ENCODE measurements around the gene LZTR1. TPM values are rescaled to one million over a fixed set of nuclear protein-coding genes. Genes with fewer than 3 reads are reported as not detected.

Gene LZTR1
- total and polyA plus RNA-seq, 2 experiments from 2014 or later = 9.2 to 39.9 TPM

DNA sequence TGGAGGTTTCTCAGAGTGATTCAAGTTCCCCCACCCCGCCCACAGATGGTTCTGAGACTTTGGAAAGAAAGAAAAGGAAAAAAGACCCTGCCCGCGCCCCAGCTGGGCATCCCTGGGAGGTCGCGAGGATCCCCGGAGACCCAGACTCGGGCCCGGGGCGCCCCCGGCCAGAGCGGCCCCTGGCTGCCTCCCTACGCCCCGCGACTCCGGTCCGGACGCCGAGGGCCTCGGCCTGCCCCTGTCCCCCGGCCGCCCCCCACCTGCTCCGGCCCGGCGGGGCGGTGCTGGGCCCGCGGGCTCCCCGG lies 17.3 kb upstream of the LZTR1 start:
- Histone ChIP-seq H3K4me3 (peak overlapping the region; percentile 55), H3K36me3 (ENCODE audit: insufficient read depth) (no peaks in the 10 kb centered on the region), H3K27ac (ENCODE audit: low read depth) (no peak overlapping the region), H3F3A (replicated peaks; ENCODE audit: low read depth) (no peaks in the 10 kb centered on the region), H3K9me2 (ENCODE audit: insufficient read depth) (no peaks in the 10 kb centered on the region), H2AFZ (0 out of 2 replicates have a peak overlapping the region, but pooled peaks have one; percentile 18), H4K20me1 (replicated peaks; ENCODE audit: insufficient read depth) (0 out of 2 replicates have a peak, but pooled peaks cover 3% of the 10 kb centered on the region), H3K79me2 (replicated peaks; ENCODE audit: insufficient read depth) (no peaks in the 10 kb centered on the region), H3K4me2 (peak overlapping the region; percentile 82), H3K4me1 (ENCODE audit: insufficient read depth) (peaks cover 3% of the 10 kb centered on the region; the same call in 1 of the 2 replicates), H3K27me3 (ENCODE audit: insufficient read depth) (peaks cover 76% of the 10 kb centered on the region)
- H3K4me3 Mint-ChIP-seq = peak overlapping the region; percentile 78
- H3K36me3 Mint-ChIP-seq (ENCODE audit: low read depth) = no peaks in the 10 kb centered on the region; the same call in 2 of the 3 replicates
- DNase-seq (ENCODE audit: low spot score) = no peak
- 0 out of 3 replicates have a peak, but pooled peaks cover 2% of the 10 kb centered on the region for H3K9me3 Mint-ChIP-seq
- TF ChIP-seq, protein P1, sequence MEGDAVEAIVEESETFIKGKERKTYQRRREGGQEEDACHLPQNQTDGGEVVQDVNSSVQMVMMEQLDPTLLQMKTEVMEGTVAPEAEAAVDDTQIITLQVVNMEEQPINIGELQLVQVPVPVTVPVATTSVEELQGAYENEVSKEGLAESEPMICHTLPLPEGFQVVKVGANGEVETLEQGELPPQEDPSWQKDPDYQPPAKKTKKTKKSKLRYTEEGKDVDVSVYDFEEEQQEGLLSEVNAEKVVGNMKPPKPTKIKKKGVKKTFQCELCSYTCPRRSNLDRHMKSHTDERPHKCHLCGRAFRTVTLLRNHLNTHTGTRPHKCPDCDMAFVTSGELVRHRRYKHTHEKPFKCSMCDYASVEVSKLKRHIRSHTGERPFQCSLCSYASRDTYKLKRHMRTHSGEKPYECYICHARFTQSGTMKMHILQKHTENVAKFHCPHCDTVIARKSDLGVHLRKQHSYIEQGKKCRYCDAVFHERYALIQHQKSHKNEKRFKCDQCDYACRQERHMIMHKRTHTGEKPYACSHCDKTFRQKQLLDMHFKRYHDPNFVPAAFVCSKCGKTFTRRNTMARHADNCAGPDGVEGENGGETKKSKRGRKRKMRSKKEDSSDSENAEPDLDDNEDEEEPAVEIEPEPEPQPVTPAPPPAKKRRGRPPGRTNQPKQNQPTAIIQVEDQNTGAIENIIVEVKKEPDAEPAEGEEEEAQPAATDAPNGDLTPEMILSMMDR (conservative IDR thresholded peaks at IDR 0.05; ENCODE audit: low read depth in 2 of 2) = no peak
- no peak for TF ChIP-seq CREB1 (CRISPR knock-in tag; IDR thresholded peaks at IDR 0.05; ENCODE audit: low read depth)
- TF ChIP-seq STAT1 (IDR thresholded peaks at IDR 0.05; ENCODE audit: unreplicated experiment) = no peak
- no peak for TF ChIP-seq ZNF331 (CRISPR knock-in tag; IDR thresholded peaks at IDR 0.05; ENCODE audit: low read depth)
- no peak for TF ChIP-seq EZH2 (IDR thresholded peaks at IDR 0.05; ENCODE audit: low read depth, unreplicated experiment)
- TF ChIP-seq, protein P2, sequence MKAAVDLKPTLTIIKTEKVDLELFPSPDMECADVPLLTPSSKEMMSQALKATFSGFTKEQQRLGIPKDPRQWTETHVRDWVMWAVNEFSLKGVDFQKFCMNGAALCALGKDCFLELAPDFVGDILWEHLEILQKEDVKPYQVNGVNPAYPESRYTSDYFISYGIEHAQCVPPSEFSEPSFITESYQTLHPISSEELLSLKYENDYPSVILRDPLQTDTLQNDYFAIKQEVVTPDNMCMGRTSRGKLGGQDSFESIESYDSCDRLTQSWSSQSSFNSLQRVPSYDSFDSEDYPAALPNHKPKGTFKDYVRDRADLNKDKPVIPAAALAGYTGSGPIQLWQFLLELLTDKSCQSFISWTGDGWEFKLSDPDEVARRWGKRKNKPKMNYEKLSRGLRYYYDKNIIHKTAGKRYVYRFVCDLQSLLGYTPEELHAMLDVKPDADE (IDR thresholded peaks at IDR 0.05) = no peak
- TF ChIP-seq POLR2AphosphoS5 (IDR thresholded peaks at IDR 0.05; ENCODE audit: low read depth) = no peak
- H3K27me3 Mint-ChIP-seq (ENCODE audit: insufficient read depth, low read depth, poor library complexity) = peaks cover 72% of the 10 kb centered on the region
- H3K27ac Mint-ChIP-seq = no peak overlapping the region
- peaks cover 22% of the 10 kb centered on the region for H3K4me1 Mint-ChIP-seq
- ATAC-seq = no peak

DNA sequence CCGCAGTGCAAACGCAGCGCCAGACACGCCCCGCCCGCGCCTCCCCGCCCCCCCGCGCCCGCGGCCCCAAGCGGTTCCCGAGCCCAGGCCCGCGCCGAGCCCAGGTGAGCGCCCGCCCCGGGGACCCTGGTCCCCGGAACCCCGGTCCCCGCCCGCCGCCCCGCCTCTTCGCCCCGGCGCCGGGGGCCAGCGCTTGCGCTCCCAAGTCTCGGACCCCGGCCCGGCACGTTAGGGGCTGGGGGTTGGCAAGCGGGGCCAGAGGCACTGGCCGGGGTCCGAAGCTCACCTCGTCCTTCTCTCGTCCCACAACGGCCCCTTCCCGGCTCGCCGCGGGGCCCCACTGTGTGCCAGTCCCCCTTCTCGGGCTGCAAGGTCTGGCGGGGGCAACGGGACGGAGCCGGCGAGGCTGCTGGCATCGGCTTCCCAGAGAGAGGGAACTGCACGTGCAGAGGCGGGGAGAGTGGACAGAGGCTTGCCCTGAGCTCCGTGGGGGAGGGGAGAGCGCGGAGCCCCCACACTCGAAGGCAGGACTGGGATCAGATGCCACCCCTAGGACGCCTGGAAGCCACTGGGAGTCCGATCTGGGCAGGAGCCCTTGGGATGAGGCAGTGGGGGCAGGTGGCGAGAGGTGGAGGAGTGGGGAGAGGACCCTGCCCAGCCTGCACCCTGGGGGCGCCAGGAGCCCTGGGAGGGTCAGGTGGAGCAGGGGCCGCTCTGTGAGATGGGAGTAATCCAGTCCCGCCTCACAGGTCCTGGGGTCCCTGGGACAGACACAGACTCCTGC lies 16.8 kb upstream of the LZTR1 start:
- no peak overlapping the region for H3K27ac Mint-ChIP-seq
- Histone ChIP-seq H4K20me1 (replicated peaks; ENCODE audit: insufficient read depth) (peaks cover 3% of the 10 kb centered on the region; the same call in 1 of the 2 replicates), H3K79me2 (replicated peaks; ENCODE audit: insufficient read depth) (no peaks in the 10 kb centered on the region), H3K27me3 (ENCODE audit: insufficient read depth) (peaks cover 82% of the 10 kb centered on the region), H3K4me2 (peak overlapping the region; percentile 85), H3K36me3 (ENCODE audit: insufficient read depth) (no peaks in the 10 kb centered on the region), H3K4me3 (peak overlapping the region; percentile 52), H3F3A (replicated peaks; ENCODE audit: low read depth) (no peaks in the 10 kb centered on the region), H3K4me1 (ENCODE audit: insufficient read depth) (peaks cover 3% of the 10 kb centered on the region; the same call in 1 of the 2 replicates), H2AFZ (peak overlapping the region; percentile 84), H3K9me2 (ENCODE audit: insufficient read depth) (no peaks in the 10 kb centered on the region), H3K27ac (ENCODE audit: low read depth) (no peak overlapping the region)
- peaks cover 22% of the 10 kb centered on the region for H3K4me1 Mint-ChIP-seq
- peak overlapping the region; percentile 59; the same call in 2 of the 3 replicates for H3K4me3 Mint-ChIP-seq
- ATAC-seq = peak; percentile 2; the same call in 2 of the 3 replicates
- H3K27me3 Mint-ChIP-seq (ENCODE audit: insufficient read depth, low read depth, poor library complexity) = peaks cover 69% of the 10 kb centered on the region
- no peak for DNase-seq (ENCODE audit: low spot score)
- TF ChIP-seq STAT1 (IDR thresholded peaks at IDR 0.05; ENCODE audit: unreplicated experiment) = no peak
- TF ChIP-seq NANOG (IDR thresholded peaks at IDR 0.05; ENCODE audit: borderline replicate concordance) = no peak
- TF ChIP-seq, protein P2 (IDR thresholded peaks at IDR 0.05) = no peak
- peak; percentile 78 for TF ChIP-seq EZH2 (IDR thresholded peaks at IDR 0.05; ENCODE audit: low read depth, unreplicated experiment)
- H3K36me3 Mint-ChIP-seq (ENCODE audit: low read depth) = no peaks in the 10 kb centered on the region; the same call in 2 of the 3 replicates
- no peaks in the 10 kb centered on the region for H3K9me3 Mint-ChIP-seq
